Hematopoietic multipotent progenitor cell treated with erythropoietin and hydrocortisone succinate and interleukin-3 and kit ligand, for 4 days (in vitro differentiated cells): ENCODE results near the gene PIP5KL1.
A peak's percentile ranks its signal among the peaks of the same experiment; 100 is the strongest.

Experiments used
- DNase-seq: peaks from one replicate; pipeline ENCODE4 v3.0.0-alpha.2; 2015

The PIP5KL1 gene

DNA sequence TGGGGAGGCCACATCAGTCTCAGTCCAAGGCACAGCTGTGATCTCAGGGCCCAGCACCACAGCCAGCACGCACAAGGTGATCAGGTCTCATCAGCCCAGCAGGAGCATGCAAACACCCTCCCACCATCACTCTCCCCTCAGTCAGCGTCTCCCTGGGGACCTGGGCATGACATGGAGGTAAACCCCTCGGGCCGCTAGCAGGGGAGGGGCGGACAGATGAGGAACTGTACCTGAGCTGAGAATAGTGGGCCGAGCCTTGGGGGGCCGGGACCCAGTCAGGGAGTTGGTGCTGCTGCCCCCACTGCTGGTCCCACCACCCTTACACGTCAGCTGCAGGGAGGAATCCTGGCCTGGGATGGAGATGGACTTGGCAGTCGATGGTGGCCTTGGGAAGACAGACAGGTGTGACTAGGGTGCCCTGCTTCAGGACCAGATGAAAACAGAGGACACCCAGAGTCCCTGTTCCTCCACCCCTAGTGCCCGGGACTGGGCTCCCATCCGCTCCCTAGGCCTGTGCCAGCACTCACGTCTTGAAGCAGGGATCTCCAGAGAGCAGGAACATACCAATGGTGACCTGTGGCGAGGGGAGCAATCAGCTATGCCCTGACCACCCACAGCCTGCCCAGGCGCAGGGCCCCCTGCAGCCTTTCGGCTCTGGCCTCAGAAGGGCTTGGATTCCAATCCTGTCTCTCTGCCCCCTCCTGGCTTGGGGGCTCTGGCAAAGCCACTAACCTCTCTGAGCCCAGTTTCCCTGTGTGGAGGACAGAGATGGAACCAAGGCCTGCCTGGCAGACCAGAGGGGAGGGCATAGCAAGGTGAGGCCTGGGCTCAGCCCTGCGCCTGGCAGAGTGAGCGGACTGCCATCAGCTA lies 17.5 kb upstream of the PIP5KL1 start:
- DNase-seq, result no peak

DNA sequence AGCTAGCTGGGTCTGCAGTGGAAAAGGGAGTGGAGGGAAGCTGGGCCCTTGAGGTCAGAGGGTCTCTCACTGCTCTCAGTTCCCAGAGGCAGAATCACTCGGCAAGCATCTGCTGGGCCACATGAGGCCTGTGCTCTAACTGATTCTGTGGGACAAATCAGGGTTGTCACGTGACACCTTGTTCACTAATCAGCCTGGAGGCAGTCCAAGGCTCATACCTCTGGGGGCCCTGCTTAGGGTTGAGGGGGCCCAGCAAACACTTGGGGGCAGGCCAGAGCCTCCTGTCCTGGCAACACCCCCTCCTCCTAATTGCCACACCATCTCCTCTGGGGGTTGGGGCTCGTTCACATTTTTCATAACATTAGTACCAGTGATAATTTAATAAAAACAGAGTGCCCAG lies 16.2 kb upstream of the PIP5KL1 start:
- DNase-seq, result no peak

DNA sequence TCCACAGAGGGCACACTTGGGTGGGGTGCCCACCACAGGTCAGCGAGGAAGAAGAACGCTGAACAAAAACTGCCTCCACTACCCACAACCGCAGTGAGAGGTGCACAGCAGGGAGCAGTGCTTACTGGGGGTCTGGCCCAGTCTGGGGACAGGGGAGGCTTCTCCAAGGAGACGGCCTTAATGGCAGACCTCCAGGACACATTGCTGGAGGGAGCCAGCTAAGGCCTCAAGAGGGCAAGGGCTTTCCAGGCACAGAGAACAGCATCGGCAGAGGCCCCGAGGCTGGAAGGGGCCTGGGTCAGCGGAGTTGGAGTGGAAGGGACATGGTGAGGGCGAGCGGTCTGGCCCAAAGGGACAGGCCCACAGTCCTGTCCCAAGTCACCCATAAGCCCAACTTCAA lies 15.4 kb upstream of the PIP5KL1 start:
- no peak for DNase-seq

DNA sequence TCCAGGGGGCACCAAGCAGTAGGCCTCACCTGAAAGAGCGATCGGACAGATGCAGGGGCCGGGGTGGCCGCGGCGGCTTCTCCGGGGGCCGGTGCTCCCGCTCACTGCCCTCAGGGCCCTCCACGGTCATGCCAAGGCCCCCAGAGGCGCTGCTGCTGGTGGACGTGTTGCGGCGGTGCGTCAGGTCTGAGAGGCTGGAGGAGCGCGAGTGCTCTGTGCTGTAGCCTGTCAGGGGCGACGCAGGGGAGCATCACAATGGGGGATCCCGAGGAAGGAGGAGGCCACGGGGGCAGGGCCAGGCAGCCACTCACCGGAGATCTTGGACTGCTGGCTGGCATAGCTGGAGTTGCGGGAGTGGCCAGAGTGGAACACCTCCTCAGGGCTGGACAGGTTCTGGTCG lies 14.8 kb upstream of the PIP5KL1 start:
- no peak for DNase-seq

DNA sequence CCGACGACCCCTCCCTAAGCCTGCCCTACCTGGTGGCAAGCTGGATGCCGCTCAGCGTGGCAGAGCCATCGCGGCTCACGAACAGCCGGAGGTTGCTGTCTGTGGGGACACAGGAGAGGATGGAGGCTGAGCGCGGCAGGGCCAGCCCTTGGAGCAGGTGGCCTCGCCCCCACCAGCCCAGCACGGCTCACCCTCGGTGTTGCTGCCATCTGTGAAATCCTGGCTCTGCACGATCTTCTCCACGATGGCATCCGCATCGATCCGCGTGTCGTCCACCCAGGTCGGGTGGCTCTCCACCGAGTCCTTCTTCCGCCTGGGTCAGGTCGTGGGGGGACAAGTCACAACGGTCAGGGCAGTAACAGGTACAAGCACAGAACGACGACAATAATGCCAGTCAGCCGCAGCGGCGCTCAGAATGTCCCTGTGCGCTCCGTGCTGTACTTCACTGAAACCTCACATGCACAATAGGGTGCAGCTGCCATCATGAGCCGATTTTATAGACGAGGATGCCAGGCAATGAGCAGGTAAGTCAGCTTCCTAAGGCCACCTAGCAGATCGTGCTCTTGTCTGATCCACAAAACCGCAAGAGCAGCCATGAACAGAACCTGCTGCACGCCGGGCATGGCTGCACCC lies 14.1 kb upstream of the PIP5KL1 start:
- no peak for DNase-seq

DNA sequence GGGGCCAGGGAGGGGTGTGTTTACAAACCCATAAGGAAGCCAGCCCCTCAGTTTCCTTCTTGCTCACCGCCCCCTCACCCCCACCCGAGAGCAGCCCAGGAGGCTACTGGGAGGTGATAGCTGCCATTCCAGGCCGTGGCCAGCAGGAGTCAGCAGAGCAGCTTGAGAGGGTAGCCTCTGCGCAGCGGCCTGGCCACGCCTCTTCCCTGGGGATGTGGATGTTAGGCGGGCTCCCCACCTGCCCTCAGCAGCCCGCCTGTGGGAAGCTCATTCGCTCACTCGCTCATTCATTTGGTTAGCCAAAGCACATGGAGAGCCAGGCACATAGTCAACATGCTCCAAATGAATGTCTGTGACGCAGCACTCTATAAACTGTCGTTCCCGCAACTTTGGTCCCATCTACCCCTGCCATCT lies 13.2 kb upstream of the PIP5KL1 start:
- DNase-seq, result peak; percentile 84

DNA sequence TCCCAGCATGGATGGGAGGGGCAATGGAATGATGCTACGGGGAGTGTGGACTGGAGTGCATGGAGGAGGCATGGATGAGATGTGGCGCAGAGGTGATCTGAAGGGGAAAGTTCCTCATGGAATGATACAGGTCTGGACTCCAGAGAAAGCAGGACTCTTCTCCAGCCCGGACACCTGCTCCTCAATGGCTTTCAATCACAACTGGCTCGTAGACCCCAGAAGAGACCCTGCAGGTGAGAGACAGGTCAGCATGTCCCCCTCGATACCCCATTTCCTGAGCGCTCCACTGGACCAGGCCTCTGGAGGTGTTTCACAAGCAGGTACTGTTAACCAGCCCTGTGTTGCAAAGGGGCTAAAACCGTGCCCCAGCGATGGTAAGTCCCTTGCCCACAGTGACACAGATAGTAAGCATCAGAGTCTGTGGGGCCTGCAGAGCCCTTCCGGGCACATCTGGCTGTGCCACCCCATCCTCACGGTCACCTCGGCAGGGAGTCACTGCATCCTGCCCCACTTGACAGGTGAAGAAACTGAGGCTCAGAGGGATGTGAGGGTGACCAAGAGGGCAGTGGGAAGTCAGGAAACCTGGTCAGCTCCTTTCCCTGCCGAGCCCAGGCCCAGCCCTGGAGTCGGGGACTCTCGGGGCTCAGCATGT lies 12.6 kb upstream of the PIP5KL1 start:
- DNase-seq, result no peak

DNA sequence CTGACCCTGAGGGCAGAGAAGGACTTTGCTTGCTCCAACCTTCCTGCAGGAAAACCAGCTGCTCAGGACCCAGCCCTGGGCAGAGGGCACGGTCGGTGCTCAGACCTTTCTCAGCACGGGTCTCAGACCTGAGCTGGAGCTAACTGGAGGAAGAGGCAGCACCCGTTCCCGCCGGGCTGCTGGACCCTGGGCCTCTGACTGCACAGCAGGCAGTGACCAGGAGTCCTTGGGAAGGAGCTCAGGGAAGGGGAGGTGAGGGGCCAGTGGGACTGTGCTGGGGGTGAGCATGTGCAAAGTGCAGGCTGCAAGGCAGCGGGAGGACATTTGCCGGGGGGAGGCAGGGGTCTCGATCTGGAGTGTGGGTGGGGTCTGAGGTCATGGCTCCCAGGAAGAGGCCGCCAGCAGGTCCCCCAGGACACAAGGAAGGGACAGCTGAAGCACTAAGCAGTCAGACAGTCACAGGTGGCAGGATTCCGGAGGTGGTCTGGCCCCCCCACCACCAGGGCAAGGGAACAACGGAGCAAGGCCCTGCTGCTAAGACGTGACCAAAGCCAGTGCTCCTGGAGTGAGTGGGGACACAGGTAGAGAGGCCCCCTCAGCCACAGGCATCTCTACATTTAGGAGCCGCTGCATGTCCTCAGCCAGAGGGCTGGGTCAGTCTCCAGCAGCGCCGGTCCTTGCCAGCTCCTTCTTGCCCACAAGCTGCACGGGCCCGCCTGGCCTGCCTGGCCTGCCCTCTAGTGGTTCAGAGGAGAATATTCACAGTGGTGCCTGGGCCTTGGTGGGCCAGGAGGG lies 11.8 kb upstream of the PIP5KL1 start:
- peak; percentile 88 for DNase-seq

DNA sequence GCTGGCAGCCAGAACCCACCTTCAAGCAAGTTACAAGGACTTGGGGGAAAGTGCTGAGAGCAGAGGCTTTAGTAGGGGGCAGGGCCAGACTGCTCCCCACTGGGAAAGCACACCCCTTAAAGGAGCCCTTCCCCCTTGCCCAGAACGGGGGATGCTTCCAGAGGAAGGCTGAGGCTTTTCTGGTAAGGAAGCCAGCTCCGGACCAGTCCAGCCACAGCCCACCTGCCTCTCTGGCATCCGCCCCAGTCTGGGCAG lies 11.3 kb upstream of the PIP5KL1 start:
- no peak for DNase-seq

DNA sequence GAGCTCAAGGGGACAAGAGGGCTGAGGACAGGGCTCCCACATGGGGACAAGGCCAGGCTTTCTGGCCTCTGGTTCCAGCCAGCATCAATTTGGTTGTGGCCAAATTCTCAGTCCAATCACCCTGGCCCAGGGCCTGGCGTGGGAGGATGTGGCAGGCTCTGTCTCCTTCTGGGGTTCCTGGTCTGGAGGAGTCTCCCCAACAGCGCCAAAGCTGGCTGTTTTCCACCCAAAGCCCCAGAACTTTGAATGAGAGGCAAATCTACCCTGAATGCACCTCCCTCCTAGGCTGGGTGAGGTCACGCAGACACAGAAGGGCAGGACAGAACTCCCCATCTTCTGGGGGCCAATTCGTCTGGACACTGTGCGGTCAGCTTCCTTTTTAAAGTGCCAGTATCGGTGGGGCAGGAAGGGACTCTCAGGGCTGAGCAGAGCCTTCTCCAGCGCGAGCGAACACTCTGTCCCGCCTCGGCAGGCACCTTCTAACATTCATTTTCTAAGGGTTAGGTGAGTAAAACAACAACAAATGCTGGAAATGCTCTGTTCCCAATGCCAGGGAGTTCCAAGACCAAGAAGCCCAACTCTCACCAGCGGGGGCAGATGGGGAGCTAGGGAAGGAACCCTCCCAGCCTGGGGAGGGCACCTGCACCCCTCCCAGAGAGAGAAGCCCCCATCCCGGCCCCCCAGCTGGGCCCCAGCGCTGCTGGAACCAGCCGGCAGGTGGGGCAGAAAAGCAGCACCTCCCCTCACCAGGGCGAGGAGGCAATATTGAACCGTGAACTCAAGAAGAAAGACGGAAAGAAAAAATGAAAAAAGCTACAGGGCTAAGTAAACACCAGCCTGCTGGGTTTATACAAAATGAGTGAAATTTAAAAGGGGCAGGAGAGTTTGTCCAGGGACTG lies 10.7 kb upstream of the PIP5KL1 start:
- no peak for DNase-seq

DNA sequence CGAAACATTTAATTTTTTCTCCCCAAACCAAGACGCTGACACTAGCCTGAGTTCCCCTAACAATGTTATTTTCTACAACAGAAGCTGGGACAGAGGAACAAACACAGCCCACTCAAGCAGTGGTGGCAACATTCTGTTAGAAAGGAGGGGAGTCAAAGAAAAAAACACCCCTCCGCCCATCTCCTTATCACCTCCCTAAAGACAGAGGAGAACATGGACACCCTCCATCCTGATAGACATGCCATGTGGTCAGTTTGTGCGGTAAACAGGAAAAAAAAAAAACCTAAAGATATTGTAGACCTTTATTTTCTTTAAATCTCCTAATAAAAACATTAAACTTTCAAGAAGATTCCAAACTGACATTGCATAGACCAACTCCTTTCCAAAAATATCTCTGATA lies 10.0 kb upstream of the PIP5KL1 start:
- DNase-seq, result peak; percentile 75

DNA sequence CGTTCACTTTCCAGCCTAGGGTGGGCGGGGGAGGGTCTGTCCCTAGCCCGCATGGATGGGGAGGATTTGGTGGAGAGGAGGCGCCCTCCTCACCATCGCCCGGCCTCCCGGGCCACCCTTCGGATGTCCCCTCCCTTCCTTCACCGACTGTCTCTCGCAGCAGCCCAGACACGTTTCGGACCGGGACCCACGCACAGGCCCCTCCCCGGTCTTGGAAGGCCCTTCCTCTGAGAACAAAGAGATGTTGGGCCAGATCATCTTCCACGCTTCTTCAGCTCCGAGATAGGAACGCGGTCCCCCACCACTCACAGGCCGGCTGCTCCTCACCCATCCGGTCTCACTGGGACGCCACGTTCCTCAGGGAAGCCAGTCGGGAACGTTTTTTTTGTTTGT lies 7.7 kb upstream of the PIP5KL1 start:
- no peak for DNase-seq

DNA sequence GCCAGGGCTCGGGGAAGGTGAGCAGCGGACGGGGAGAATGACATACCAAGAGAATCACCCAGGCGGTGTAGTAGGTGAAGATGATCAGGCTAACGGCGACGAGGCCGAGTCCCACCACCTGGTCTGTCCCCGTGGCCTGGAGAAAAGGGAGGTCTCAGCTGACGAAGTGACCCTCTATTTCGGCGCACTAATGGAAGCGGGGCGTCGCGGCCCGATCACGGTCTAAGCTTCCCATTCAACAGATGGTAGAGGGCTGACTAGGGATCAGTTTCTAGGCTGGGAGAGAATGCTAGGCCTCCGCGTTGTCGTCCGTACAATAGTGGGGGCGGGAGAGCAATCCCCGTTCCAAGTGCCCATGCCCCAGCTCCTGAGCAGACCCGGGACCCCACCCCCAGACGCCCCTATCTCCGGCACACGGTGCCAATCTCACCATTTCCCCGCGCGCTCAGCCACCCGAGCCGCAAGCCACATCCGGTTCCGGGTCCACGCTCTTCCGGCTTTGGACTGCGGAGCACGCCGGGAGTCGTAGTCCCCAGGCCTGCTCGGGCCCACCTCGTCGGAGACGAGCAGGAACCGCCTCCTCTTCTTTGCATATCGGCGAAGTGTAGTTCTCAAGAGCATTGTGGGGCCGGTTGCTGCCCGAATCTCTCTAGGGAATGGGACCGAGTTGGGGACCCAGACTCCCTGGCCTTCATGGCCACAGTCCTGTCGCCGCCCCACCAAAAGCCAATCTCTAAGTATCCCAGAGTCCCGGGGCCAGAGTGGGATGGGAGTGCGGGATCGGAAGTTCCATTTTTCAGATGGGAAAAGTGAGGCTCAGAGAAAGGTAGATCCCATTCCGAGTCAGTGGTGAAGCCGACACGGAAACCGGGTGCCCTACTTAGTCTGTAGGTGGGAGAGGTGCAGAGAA lies 7.1 kb upstream of the PIP5KL1 start, which contains the start of gene DPM2:
Gene DPM2 (minus strand): TSS at position 467 of the 910 bp plus-strand sequence. CDS start 34 bp downstream, at position 433.
- peak; percentile 97 for DNase-seq

DNA sequence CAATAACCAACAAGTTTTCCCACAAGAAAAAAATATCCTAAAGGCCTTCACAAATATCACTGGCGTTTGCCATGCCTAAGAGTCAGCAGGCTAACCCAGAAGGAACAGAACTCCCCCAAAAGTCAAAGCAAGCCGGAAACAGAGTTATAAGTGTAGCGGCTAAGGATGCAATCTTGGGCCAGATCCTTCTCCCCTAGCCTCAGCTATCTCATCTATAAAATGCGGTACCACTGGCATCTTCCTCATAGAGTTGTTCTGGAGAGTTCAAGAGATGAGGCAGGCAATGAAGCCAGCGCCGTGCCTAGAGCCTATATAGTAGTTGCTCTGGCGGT lies 6.4 kb upstream of the PIP5KL1 start:
- DNase-seq, result peak; percentile 59

DNA sequence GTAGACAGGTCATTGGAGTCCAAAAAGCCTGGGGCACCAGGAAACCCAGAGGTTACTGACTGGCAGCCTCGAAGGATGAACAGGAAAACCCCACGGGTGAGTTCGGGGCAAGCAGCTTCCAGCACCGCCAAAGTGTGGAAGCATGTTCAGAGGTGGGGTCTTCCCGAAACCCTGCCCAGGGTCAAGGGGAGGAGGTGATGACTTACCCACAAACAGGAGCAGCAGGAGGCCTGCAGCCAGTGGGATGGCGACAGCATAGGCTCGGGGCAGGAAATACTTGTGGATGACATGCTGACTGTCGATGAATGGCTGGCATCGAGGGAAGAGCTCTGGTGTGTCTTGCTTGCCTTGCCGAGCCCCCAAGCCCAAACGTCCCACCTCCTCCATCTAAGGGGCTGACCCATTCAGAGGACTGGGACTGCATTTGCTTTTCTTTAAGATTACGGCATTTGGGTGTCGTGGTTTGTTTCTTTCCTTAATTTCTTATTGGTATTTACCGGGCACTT lies 5.8 kb upstream of the PIP5KL1 start:
- no peak for DNase-seq

DNA sequence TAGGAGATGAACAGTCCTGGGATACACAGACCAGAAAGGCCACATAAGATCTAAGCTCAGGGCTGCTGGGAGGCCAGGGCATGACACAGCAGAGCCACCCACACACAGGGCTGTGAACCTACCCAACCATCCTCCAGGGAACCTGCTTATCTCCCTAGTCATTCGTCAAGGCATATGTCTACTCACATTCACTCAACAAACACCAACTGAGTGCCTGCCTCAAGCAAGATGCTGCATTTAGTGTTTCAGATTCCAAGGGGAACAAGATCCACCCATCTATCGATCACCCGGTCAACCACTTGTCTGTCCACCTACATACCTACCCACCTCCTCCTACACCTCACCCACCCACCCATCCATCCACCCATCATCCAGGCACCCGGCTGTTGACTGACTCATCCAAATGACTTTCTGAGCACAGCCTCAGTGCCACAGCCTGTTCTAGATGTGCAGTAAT lies 5.2 kb upstream of the PIP5KL1 start:
- DNase-seq, result peak; percentile 82

DNA sequence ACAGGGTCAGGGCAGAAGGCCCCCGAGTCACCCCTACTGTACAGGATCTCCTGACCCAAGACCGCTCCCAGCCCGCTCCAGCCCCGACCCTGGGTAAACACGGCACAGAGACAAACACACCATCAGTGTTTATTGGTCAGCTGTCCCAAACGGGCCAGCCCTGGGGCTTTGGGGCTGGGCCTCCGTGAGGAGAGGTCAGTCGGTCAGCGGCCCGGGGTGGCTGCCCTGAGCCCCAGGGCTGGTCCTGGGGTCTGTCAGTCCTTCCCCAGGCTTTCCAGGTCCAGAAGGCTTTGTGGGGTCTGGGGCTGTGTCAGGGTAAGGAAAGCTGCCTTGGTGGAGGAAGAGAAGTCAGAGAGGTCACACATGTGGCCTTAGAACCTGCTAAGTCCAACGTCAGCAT lies 4.4 kb upstream of the PIP5KL1 start:
- no peak for DNase-seq

DNA sequence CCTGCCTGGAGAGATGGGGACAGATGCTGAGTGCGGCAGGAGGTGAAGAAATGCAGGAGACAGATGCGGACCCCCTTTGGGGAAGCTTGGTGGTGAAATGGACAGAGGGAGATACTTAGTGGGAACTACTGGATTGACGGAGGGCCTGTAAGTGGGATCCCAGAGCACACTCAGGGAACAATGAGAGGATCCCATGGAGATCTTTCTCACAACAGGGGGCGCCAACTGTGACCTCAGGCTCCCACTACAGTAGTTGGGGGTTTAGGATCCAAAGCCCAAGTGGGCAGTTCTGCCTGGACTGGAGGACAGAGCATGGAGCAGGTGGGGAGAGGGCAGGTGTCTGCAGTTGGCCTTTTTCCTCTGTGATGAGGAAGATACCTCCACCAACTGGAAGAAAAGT lies 3.7 kb upstream of the PIP5KL1 start:
- DNase-seq, result no peak

DNA sequence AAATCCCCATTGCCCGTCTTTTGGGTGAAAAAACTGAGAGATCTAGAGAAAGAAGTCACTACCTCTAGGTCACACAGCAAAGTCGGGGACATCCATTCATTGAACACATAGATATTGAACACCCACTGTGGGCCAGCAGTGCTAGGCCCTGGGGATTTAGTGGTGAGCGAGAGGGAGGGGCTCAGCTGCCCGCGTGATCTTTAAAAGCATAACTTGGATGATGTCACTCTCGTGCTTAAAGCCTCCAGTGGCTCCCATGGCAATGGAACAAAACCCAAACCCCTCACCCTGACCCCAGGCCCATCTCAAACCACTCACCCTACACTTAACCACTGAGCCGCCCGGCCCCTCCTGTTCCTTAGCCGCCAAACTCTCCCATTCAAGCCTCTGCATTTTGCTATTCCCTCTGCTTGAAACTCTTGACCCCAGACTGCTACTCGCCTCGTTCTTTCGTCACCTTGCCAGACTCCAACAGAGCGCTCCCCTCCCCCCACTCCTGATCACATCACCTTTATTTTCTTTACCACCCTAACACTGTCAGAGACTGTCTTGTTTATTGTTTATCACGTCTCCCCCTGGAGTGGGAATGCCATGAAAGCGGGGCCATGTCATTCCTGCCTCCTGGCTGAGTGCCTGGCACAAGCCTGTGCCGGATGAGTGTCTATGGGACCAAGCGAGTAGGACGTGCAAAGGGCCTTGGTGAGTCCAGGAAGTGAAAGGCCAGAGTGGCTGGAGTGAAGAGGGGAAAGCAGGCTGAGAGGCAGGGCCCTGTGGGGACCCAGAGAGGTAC lies 710 bp upstream of the PIP5KL1 start:
- peak; percentile 53 for DNase-seq

DNA sequence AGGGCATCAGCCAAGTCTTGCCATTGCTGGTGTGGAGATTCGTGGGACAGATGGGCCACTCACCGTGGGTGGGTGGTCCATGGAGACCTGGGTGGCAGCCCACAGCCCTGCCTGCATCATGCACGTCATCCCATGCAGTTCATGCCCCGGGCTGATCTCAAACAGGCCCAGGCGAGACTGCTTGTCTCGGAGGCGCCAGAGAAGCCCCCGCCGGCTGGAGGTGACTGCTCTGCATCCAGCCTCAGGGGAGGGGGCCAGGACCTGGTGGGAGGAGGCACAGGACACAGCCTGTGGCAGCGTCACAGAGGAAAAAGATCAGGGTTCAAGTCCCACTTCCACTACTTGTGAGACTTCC lies 975 bp downstream of the PIP5KL1 start:
- DNase-seq, result no peak
